Activated B cell treated with CpG ODN at 0.5 μM for 24 hours (primary cell): ENCODE measurements around the gene KRT33A. TPM values are rescaled to one million over a fixed set of nuclear protein-coding genes. Genes with fewer than 3 reads are reported as not detected.
"Not testable (repeated sequence)": the region's sequence is repeated elsewhere in the genome, so short reads cannot be mapped to it uniquely, and the experiment has no call there.

Experiments used
- ATAC-seq: fragments of 200-7000 bp; cut with Tn5 transposase; one replicate; pipeline ENCODE4 v1.10.0; 2021; ENCODE audit warnings: low read depth, mild to moderate bottlenecking, moderate library complexity
- CTCF ChIA-PET: fragments of 350-600 bp; sonication (Branson Sonifier 250); formaldehyde crosslinking; loops from one replicate; lab custom pipeline; 2021; ENCODE audit warnings: antibody characterized with exemption; lab: Charles Lee
- POLR2A ChIA-PET: fragments of 350-600 bp; sonication (Branson Sonifier 250); formaldehyde crosslinking; loops from one replicate; lab custom pipeline; 2021; ENCODE audit warnings: antibody characterized with exemption; lab: Charles Lee
- DNase-seq: peaks from one replicate; pipeline ENCODE4 v3.0.0; 2022
- H3K27ac Mint-ChIP-seq: one replicate; pipeline ENCODE4 v1.8.0; 2020; ENCODE audit warnings: mixed read lengths
- H3K27me3 Mint-ChIP-seq: one replicate; pipeline ENCODE4 v1.8.0; 2021; ENCODE audit warnings: mixed read lengths
- H3K36me3 Mint-ChIP-seq: one replicate; pipeline ENCODE4 v1.8.0; 2021; ENCODE audit warnings: low read depth, mixed read lengths
- H3K4me1 Mint-ChIP-seq: one replicate; pipeline ENCODE4 v1.8.0; 2021; ENCODE audit warnings: mixed read lengths
- H3K4me3 Mint-ChIP-seq: one replicate; pipeline ENCODE4 v1.8.0; 2020; ENCODE audit warnings: mild to moderate bottlenecking, mixed read lengths
- H3K9me3 Mint-ChIP-seq: one replicate; pipeline ENCODE4 v1.8.0; 2020; ENCODE audit warnings: mixed read lengths
- CTCF ChIP-seq: fragments of 200-600 bp; IDR thresholded peaks from one replicate; pipeline ENCODE4 v1.8.0; 2022; ENCODE audit warnings: antibody characterized with exemption, mild to moderate bottlenecking
- intact Hi-C: fragments of 100-400 bp; cut with micrococcal nuclease; formaldehyde crosslinking; loops from one replicate; pipeline ENCODE4 v1.15.1; 2024
- total RNA-seq: library from RNA; stranded (reverse); gene quantifications from 2 replicates; pipeline ENCODE4 v1.2.3, GENCODE V29; 2022

The KRT33A gene
- total RNA-seq, 1 donor from 2014 or later, result not detected

DNA sequence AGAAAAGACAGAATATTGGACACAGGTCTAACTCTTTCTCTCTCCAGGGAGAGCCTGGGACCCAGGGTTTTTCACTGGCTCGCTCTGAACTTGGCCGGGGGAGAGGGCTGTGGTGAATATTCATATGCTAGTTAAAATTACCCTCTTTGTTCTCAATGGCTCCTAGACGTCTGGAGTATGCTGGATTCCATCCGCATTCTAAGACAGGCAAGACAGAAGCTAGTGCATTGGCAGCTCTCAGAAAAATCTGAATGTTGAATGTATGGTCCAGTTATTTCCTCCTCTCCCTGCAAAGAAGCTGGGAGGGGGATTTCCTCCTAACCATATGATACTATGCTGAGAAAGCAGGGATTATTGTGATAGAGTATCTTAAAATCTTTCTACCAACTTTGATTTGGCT is 37.0 kb upstream of the KRT33A start:
- ATAC-seq, result no peak
- H3K27ac Mint-ChIP-seq, result no peak overlapping the region
- DNase-seq, result no peak
- TF ChIP-seq CTCF, result no peak
- H3K4me3 Mint-ChIP-seq, result no peak overlapping the region
- H3K9me3 Mint-ChIP-seq, result peaks cover 19% of the 10 kb centered on the region
- H3K27me3 Mint-ChIP-seq, result peaks cover 37% of the 10 kb centered on the region
- H3K4me1 Mint-ChIP-seq, result no peaks in the 10 kb centered on the region
- CTCF ChIA-PET, result no interaction called here
- intact Hi-C loops, result no loop called here
- H3K36me3 Mint-ChIP-seq, result no peaks in the 10 kb centered on the region
- POLR2A ChIA-PET, result no interaction called here

DNA sequence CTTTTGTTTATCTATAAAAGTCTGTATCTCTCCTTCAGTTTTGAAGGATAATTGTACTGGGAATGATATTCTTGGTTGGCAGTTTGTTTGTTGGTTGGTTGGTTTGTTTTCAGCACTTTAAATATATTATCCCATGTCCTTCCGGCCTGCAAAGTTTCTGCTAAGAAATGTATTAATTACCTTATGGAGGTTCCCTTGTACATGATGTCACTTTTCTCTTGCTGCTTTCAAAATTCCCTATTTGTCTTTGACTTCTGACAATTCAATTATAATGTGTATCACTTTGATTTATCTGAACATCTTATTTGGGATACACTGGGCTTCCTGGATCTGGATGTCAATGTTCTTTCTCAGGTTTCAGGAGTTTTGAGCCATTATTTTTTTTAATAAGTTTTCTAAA is 35.6 kb upstream of the KRT33A start:
- no peak for ATAC-seq
- intact Hi-C loops, result no loop called here

DNA sequence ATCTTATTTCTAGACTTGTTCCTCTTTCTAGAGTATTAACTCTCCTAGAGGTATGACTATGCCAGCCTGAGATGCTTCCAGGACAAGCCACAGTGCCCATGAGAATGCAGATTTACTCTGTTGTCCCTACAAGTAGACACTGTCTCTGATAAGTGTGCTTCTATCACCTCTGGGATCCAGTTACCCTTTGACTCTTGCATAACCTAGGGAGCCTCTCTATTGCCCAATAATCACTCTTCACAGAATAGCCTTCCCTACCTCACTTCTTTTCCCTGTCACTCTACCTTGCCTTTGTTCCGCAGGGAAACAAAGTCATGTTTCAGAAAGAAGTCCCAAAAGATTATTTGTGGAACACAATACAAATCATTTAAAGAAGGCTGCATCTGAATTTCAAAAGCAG is 33.1 kb upstream of the KRT33A start:
- Mint-ChIP-seq H3K9me3 (peaks cover 19% of the 10 kb centered on the region), H3K27me3 (peaks cover 22% of the 10 kb centered on the region), H3K4me1 (no peaks in the 10 kb centered on the region), H3K4me3 (no peak overlapping the region), H3K36me3 (no peaks in the 10 kb centered on the region), H3K27ac (no peak overlapping the region)
- ATAC-seq, result no peak
- no peak for DNase-seq
- POLR2A ChIA-PET, result no interaction called here
- CTCF ChIA-PET, result no interaction called here
- TF ChIP-seq CTCF, result no peak
- intact Hi-C loops, result no loop called here

More for the DNA sequence above, 35.6 kb upstream of the KRT33A start:
- Mint-ChIP-seq H3K4me3 (no peak overlapping the region), H3K36me3 (no peaks in the 10 kb centered on the region), H3K27ac (no peak overlapping the region), H3K9me3 (peaks cover 19% of the 10 kb centered on the region), H3K4me1 (no peaks in the 10 kb centered on the region), H3K27me3 (peaks cover 28% of the 10 kb centered on the region)
- DNase-seq, result no peak
- ChIA-PET POLR2A (no interaction called here), CTCF (no interaction called here)
- no peak for TF ChIP-seq CTCF

- POLR2A ChIA-PET, result no interaction called here
- no peaks in the 10 kb centered on the region for H3K4me1 Mint-ChIP-seq
- no peaks in the 10 kb centered on the region for H3K36me3 Mint-ChIP-seq
- no peak overlapping the region for H3K4me3 Mint-ChIP-seq
- intact Hi-C loops, result no loop called here
- no peak for DNase-seq
- H3K9me3 Mint-ChIP-seq, result peaks cover 11% of the 10 kb centered on the region
- TF ChIP-seq CTCF, result no peak
- H3K27ac Mint-ChIP-seq, result no peak overlapping the region
- peaks cover 15% of the 10 kb centered on the region for H3K27me3 Mint-ChIP-seq
- ATAC-seq, result no peak
- CTCF ChIA-PET, result no interaction called here
Observed at GRCh38 chr17:41382394-41382793, 31.8 kb upstream of the KRT33A start.

DNA sequence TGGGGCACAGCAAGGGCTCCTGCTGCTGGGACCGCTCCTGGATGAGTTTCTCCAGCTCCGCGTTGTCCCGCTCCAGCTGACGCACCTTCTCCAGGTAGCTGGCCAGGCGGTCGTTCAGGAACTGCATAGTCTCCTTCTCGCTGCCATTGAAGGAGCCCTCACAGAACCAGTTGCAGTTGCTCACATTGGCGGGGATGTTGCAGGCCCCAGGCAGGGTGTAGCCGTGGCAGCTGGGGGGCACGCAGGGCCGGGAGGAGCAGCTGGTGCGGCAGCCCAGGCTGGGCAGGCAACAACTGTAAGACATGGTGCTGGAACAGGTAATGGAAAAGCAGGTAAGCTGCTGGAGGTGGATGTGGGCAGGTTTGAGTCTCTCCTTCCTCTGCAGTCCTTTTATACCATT is 31.3 kb upstream of the KRT33A start, which contains the start of gene KRT34:
TSS of gene KRT34 (minus strand) at position 364 of the 400 bp plus-strand sequence. CDS start at position 304, 60 bp downstream.
- DNase-seq, ATAC-seq, POLR2A ChIA-PET, H3K9me3 Mint-ChIP-seq, H3K27ac Mint-ChIP-seq, H3K36me3 Mint-ChIP-seq, intact Hi-C loops, H3K4me3 Mint-ChIP-seq, H3K4me1 Mint-ChIP-seq, CTCF ChIA-PET: not testable (repeated sequence)
- H3K27me3 Mint-ChIP-seq, result peaks cover 17% of the 10 kb centered on the region

GRCh38 chr17:41380091-41380490 is 29.5 kb upstream of the KRT33A start:
- intact Hi-C loops, H3K4me1 Mint-ChIP-seq, DNase-seq, CTCF ChIA-PET, H3K4me3 Mint-ChIP-seq, H3K36me3 Mint-ChIP-seq, H3K27ac Mint-ChIP-seq, H3K9me3 Mint-ChIP-seq, POLR2A ChIA-PET, ATAC-seq: not testable (repeated sequence)
- H3K27me3 Mint-ChIP-seq, result peaks cover 26% of the 10 kb centered on the region
